Dermis lymphatic vessel endothelial cell (primary cell): ENCODE measurements around the gene TRIM36. TPM values are rescaled to one million over a fixed set of nuclear protein-coding genes. Genes with fewer than 3 reads are reported as not detected.

Experiments
- total RNA-seq: library from RNA; depleted of rRNA; stranded (reverse); fragments of >200 nt; gene quantifications from 2 replicates; pipeline ENCODE4 v1.2.1, GENCODE V29; 2014

TRIM36 gene
- total RNA-seq = 0.22 and 0.26 TPM in 2 replicates

GRCh38 chr5:115169487-115170133 lies at the start of gene TRIM36:
TRIM36 (minus strand) TSS chr5:115169908; CDS start chr5:115169634, 274 bp downstream.

Other genes with a start within 250 kb of the TRIM36 start
- gene PGGT1B, start 93.0 kb upstream of the TRIM36 start, total RNA-seq = 19.5 and 20.9 TPM in 2 replicates
- gene CCDC112, start 126.7 kb upstream of the TRIM36 start, total RNA-seq = 2.3 and 5.1 TPM in 2 replicates